Ammon's horn (tissue), 1 donor: ENCODE data around the gene KANSL1L.
A peak's percentile ranks its signal among the peaks of the same experiment; 100 is the strongest.

ENCODE experiments used
- DNase-seq: peaks from one replicate; pipeline ENCODE4 v3.0.0-alpha.2; 2016; ENCODE audit warnings: low spot score

The KANSL1L gene

DNA sequence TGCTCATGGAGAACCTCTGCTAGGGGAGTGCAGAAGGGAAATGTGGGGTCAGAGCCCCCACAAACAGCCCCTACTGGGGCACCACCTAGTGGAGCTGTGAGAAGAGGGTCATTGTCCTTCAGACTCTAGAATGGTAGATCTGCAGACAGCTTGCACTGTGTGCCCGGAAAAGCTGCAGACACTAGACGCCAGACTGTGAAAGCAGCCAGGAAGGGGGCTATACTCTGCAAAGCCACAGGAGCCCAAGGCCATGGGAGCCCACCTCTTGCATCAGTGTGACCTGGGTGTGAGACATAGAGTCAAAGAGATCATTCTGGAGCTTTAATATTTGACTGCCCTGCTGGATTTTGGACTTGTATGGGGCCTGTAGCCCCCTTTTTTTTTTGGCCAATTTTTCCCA lies 107.9 kb downstream of the KANSL1L start:
- DNase-seq = no peak

DNA sequence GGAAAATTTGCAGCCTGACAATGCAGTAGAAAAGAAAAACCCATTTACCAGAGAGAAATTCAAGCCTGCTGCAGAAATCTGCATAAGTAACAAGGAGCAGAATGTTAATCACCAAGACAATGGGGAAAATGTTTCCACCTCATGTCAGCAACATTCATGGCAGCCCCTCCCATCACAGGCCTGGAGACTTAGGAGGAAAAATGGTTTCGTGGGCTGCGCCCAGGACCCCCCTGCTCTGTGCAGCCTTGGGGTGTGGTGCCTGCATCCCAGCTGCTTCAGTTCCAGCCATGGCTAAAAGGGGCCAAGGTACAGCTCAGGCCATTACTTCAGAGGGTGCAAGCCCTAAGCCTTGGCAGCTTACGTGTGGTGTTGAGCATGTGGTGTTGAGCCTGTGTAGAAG lies 115.4 kb downstream of the KANSL1L start:
- DNase-seq = no peak

DNA sequence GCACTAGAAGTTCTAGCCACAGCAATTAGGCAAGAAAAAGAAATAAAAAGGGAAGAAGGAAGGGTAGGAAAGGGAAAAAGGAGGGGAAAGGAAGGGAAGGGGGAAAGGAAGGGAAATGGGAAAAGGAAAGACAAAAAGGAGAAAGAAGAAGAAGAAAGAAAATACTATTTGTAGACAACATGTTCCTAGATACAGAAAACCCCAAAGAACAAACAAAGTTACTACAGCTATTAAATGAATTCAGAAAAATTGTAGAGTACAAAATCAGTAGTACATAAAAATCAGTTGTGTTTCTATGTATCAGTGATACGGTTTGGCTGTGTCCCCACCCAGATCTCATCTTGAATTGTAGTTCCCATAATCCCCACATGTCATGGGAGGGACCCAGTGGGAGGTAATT lies 116.5 kb downstream of the KANSL1L start:
- DNase-seq = no peak

DNA sequence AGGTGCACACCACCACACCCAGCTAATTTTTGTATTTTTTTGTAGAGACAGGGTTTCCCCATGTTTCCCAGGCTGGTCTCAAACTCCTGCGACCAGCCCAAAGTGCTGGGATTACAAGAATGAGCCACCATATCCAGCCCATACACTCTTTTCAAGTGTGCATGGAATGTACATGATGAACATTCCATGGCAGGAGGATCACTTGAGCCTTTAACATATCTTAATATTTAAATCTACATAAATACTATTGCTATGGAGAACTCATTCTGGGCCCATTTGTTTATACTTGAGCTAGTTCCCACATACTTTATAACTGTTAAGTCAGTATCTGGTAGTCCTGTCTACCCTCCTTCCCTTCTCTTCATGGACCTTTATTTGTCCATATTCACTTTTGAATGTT lies 120.3 kb downstream of the KANSL1L start:
- no peak for DNase-seq

DNA sequence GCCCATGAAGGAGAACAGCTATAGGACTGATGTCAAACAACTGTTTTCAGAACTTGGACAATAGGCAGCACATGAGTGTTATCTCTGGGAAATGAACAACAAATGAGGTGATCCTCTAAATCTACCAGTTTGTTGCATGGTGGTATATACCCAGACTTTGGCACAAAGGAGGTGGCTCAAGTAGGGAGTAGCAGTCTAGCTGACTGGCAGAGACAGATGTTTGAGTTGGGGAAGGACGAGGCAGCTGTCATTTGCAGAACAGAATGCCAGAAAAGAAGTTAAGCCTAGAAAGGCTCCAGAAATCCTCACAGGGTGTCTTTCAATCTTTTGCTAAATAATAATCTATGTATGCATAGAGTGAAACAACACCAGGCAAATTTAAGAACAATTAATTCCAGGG lies 121.4 kb downstream of the KANSL1L start:
- DNase-seq = no peak

DNA sequence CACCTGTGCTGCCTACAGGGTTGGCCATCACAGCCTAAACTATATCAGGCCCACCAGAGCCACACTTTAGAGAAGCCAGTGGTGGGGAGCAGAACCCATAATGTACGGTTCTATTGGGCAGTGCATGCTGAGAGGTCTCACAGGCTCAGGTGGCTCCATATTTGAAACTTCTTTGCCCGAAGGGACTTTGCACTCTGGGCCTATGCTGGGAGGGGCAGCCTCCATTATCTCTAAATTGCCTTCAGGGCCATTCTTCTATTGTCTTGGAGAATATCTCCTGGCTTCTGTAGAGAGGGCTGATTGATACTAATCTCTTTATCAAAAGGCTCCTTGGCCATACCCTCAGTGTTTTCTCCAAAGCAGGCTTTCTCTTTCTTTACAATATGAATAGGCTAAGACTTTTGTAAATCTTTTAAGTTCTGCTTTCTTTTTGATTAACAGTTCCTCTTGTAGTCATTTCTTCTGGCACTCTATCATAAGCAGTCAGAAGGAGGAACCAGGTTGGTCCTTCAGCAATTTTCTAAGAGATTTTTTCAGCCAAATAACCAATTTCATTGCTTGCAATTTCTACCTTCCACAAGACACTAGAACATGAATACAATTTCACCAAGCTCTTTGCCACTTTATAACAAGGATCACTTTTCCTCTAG lies 124.2 kb downstream of the KANSL1L start:
- DNase-seq = no peak

DNA sequence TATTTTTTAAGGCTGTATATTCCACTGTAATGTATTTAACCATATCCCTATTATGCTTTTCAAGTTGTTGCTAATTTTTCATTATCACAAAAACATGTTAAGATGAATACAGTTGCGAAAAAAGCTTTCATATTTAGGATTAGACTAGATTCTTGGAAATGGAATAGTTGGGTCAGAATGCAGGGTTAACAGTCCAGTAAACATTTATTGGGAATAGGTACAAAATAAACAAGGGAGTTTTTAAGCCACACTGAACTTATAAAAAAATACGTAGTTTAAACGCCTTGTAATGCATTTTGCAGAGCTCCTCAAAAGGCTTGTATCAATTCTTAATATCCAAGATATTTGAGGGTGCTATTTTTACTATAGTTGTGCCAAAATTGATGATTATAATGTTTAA lies 133.1 kb downstream of the KANSL1L start:
- DNase-seq = no peak

DNA sequence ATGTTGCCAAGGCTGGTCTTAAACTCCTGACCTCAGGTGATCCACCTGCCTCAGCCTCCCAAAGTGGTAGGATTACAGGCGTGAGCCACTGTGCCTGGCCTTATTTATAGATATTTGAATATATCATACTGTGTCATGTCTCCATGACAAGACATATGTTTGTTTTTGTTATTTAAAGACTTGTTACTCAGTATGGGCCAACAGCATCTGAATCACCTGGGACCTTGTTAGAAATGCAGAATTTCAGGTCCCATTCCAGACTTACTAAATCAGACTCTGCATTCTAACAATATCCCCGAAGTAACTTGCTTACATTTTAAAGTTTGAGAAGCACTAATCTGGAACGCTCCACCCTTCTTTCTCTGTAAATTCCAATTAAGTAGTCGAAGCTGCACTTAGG lies 135.5 kb downstream of the KANSL1L start:
- no peak for DNase-seq

DNA sequence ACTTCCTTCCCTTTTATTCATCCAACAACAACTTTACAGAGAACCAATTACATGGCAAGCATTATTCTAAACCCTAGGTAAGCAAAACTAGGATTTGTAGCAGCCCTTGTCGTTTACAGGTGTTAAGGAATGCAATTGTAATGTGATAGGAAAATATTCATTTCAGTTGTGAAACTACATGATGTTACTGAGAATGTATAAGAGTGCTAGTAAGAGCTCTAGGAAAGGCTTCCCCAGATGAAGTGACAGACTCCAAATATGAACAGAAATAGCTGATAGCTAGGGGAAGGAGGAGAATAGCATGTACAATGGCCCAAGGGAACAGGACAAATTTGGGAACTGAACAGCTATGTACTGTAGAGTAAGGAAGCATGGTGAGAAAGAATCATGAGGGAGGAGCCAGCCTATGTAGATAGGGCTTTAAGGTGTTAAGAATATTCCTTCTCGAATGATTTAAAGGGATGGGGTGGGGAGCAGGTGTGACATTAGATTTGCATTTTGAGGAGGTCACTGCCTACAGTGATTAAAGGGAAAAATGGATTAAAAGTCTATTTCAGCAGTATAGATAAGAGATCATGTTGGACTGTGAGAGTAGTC lies 137.0 kb downstream of the KANSL1L start:
- DNase-seq = no peak

DNA sequence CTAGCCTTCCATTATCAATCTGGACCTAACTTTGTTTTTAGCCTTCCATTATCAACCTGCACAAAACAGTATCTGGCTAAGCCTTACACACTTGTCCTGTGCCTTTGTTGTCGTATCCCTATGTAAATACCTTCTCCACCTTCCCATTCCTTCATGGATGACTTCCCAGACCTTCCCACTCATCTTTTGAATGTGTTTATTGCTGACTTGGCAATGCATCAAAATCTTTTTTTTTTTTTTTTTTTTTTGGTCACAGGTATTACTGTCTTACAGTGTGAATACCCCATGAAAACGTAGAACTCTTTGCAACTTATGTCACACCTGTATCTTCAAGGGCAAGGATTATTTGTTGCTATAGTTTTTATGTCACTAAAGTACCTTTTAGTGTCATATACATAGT lies 143.0 kb downstream of the KANSL1L start:
- DNase-seq = no peak

DNA sequence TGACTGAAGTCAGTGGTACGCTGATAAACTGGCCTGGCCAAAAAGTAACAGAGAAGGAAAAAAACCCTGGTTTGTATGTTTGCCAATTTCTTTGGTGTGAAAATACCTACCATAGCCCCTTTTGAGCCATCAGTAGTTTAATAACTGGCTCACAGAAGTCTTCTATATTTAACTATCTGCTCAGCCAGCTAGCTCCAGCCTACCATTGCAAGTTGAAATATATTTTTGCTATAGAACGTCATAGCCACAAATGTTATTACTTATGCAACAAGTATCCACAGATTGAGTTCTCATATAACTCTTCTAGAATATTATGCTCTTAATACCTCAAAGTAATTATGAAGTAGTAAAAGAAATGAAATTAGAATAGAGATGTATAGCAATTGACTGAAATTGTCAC lies 143.6 kb downstream of the KANSL1L start:
- DNase-seq = no peak

DNA sequence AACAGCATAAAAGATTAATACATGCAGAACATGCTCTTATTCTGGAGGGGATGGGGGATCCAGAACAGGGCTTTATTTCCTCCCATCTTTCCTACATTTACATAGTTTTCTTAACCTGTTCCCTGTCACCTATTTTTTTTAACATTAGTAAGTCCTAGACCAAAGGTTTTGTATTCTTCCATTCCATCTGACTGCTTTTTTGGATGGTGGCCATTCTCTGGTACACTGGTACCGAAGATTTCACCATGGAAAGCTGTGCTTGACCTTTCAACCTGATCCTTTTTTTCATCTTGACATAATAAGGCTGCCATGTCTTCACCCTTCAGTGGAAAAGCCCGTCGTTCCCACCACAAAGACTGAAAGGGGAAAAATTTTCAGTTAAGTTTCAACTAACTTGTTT lies 148.4 kb downstream of the KANSL1L start:
- DNase-seq = no peak

DNA sequence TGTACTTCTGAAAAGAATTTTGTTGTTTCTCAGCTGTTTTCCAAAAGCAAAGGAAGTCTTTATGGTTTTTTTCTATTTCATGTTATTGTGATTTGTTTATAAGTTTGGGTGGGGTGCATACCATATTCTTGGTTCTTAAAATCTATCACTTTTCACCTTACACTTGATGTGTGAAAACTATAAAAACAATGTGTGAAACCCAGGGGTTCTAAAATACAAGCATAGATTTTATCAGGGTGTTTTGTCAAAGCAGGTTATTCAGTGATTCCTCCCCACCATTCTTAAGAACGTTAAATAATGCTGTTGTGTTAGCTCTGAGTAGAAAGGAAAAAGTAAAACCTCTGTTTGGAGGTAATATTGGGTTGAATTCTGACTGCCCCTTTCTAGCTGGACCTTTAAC lies 151.1 kb downstream of the KANSL1L start:
- no peak for DNase-seq

DNA sequence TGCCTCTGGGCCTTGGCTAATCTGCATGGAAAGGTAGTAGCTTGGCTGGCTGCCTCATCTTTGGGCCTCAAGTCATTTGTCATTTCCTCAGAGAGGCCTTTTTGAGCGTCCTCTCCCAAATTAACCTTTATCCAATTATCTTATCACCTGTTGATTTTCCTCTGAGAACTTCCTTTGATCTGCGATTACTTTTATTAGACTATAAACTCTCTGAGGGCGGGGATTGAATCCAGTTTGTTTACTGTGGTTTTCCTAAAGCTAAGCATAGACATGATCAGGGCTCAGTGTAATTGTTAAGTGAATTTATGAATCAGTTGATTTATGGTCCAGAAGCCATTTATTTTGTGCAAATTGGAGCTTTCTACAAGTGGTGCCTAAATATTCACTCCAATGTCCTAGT lies 161.3 kb downstream of the KANSL1L start:
- DNase-seq = no peak

DNA sequence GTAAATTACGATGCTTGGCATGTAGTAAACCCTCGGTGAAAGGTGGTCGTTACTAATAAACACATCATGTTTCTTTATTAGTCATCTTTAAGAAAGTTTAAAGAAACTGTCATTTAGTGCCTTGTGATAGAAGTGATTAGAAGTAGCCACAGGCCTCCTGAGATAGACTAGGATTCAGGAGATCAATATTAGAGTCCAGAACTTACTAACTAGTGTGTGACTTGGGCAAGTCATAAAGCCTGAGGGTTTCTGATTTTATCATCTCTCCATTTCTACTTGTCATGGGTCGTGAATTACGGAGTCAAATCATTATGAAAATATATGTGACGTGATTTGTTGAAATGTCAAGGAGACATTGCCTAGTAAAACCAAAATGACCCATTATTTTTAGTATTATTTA lies 162.1 kb downstream of the KANSL1L start:
- no peak for DNase-seq

DNA sequence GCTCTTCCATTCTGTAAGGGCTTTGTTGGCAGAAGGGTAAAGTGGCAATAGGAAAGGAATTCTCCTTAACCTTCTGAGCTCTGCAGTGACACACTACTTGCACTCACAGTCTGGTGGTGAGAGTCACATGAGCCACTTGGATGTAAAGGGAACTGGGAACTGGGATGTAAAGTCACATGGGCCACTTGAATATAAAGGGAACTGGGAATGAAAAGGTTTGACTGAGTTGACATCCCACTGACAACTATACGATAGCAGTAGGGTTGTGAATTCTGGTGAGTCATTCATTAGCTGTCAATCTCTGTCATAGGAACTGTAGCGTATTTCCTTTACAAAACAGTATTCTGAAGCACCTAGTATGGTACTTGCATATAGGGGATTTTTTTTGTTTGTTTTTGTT lies 163.3 kb downstream of the KANSL1L start:
- no peak for DNase-seq

DNA sequence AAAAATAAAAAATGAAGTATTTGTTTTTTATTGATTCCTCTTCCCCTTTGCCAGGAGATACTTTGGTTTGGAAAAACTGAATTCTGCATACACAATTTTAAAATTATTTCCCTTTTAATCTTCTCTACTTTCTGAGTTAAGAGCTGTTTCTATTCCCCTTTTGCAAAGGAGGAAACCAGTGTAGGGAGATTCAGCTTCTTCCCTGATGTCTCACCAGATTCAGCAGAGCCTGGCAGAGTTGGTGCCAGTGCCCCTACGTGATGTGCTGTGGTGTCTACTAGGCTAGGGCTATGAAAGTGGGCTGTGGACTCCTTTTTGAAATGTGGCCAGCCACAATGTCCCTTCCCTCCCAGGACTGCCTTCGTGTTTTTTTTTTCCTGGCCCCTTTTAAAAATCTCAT lies 166.3 kb downstream of the KANSL1L start:
- no peak for DNase-seq

DNA sequence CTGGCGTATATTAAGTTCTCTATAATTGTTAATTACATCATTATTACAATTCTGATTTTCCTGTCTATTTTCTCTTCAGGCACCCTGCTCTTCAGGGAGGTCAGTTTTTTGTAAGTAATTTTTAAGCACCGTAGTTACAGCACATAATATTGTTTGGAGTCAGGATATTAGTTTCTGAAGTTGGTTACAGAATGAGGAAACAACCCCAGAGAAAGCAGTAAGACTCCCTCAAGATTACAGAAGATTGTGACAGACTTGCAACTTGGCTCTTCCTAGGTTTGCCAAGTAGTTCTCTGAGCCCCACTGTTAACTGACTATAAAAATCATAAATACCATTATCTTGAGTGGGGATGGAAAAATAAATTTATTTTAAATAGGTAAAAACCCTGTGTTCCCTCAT lies 167.8 kb downstream of the KANSL1L start:
- no peak for DNase-seq

DNA sequence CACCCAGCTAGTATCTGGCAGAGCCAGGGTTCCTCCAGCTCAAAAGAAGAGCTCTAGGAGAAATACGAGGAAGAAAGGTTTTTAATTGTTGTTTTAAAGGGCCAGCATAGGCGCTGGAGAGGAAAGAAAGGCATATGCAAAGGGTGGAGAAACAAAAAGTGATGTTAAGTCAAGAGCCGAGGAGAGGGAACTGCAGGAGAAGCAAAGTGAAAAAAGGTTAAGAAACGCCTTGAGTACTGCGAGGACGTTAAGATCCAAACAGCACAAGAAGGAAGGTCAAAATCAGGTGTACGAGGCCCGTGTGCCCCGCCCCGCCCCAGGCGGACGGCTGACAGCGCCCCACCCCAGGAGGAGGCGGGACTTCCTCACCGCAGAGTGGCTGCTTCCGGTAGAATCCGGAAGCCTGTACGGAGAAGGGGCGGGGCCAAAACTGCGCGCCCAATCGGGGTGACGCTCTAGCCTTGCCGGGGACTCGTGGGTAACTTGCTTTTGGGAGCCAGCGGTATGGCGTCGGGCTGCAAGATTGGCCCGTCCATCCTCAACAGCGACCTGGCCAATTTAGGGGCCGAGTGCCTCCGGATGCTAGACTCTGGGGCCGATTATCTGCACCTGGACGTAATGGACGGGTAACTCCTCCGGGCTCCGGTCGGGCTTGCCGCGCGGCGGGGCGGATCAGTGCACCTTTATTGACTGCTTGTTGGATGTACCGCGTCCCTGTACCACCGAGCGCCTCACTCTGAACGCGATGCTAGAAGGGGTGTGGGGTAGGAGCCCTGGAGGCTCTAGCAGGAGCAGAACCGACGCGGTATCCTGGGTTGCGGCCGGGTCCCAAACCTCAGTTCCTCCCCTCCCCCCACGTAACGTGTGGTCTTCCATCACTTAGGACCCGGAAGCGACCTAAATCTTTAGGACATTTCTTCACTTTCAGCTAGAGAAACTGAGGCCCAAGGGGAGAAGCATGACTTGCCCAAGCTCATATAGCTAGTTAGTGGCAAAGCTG lies 168.8 kb downstream of the KANSL1L start, which contains the start of gene RPE:
TSS of gene RPE (plus strand) at position 481 of the 1,000 bp plus-strand sequence. CDS start at position 505, 24 bp downstream.
- peak; percentile 96 for DNase-seq

DNA sequence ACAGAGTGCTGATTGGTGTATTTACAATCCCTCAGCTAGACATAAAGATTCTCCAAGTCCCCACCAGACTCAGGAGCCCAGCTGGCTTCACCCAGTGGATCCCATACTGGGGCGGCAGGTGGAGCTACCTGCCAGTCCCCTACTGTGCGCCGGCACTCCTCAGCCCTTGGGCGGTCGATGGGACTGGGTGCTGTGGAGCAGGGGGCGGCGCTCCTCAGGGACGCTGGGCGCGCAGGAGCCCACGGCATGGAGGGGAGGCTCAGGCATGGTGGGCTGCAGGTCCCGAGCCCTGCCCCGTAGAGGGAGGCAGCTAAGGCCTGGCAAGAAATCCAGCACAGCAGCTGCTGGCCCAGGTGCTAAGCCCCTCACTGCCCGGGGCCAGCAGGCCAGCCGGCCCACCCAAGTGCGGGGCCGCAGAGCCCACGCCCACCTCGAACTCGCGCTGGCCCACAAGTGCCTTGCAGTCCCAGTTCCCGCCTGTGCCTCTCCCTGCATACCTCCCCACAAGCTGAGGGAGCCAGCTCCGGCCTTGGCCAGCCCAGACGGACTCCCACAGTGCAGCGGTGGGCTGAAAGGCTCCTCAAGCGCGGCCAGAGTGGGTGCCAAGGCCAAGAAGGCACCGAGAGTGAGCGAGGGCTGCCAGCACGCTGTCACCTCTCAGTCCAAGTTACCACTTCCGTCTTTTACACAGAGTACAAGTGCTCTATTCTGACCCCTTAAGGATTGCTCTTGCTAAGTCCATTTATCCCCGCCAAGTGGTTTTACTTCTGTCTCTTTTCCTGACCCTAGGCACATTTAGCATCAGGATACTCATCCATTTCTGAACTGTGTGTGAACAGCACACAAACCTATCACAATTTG lies 170.5 kb downstream of the KANSL1L start:
- no peak for DNase-seq

DNA sequence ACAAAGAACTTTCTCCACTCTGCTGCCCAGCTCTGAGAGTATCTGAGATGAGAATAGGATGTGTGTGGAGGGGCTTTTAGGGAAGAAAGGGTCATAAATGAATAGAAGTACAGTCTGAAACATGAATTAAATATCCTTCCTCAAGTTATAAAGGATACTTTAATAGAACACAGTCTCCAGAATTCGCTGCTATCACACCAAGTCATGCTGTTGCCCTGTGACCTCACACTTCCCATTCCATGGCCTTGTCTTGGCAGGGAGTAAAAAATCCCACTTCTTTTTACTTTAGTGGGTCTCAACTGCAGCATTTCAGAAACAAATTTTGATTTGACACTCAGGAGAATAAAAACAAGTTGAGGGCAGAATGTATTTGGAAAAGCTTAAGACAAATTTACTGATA lies 172.6 kb downstream of the KANSL1L start:
- DNase-seq = no peak

DNA sequence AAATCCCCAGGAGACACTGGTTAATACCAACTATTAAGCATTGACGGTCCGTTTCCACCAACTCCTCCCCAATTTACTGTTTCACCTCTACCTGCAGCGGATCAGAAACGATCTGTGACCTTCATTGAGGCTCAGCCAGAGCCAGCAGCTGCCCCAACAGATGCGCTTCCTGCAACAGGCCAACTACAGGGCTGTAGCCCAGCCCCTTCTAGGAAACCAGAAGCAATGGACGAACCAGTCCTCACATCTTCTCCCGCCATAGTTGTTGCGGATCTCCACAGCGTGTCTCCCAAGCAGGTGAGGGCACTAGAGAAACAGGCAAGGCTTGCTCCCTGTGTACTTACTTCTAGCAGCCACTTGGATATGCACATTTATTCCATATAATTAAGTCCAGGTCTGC lies 177.2 kb downstream of the KANSL1L start:
- no peak for DNase-seq
